ENCODE measurements around the gene PSD4.

The PSD4 gene

GRCh38 chr2:113203217-113203530 is 29.4 kb downstream of the PSD4 start:
- DNase-seq (ENCODE audit: low read depth in 1 of 2, low spot score in 1 of 2) = no peak

GRCh38 chr2:113203901-113204519 is 30.2 kb downstream of the PSD4 start:
- DNase-seq (ENCODE audit: low read depth in 1 of 2, low spot score in 1 of 2) = peak; percentile 53 to 55

- DNase-seq (ENCODE audit: low read depth in 1 of 2, low spot score in 1 of 2) = no peak
Observed at GRCh38 chr2:113206251-113206650, 32.5 kb downstream of the PSD4 start.

GRCh38 chr2:113207021-113207420 is 33.2 kb downstream of the PSD4 start:
- DNase-seq (ENCODE audit: low read depth in 1 of 2, low spot score in 1 of 2) = no peak

GRCh38 chr2:113208396-113208795 is 34.6 kb downstream of the PSD4 start:
- no peak for DNase-seq (ENCODE audit: low read depth in 1 of 2, low spot score in 1 of 2)

- DNase-seq (ENCODE audit: low read depth in 1 of 2, low spot score in 1 of 2) = no peak
Observed at GRCh38 chr2:113209011-113209645, 35.4 kb downstream of the PSD4 start.

- no peak for DNase-seq (ENCODE audit: low read depth in 1 of 2, low spot score in 1 of 2)
Observed at GRCh38 chr2:113209646-113210171, 35.9 kb downstream of the PSD4 start.

GRCh38 chr2:113211226-113212105 is 37.7 kb downstream of the PSD4 start:
- no peak for DNase-seq (ENCODE audit: low read depth in 1 of 2, low spot score in 1 of 2)

GRCh38 chr2:113212245-113213060 is 38.7 kb downstream of the PSD4 start:
- DNase-seq (ENCODE audit: low read depth in 1 of 2, low spot score in 1 of 2) = no peak

- no peak for DNase-seq (ENCODE audit: low read depth in 1 of 2, low spot score in 1 of 2)
Observed at GRCh38 chr2:113213061-113213930, 39.5 kb downstream of the PSD4 start.

GRCh38 chr2:113214141-113214540 is 40.4 kb downstream of the PSD4 start:
- DNase-seq (ENCODE audit: low read depth in 1 of 2, low spot score in 1 of 2) = no peak

GRCh38 chr2:113215056-113215455 is 41.3 kb downstream of the PSD4 start:
- no peak for DNase-seq (ENCODE audit: low read depth in 1 of 2, low spot score in 1 of 2)

- no peak for DNase-seq (ENCODE audit: low read depth in 1 of 2, low spot score in 1 of 2)
Observed at GRCh38 chr2:113216321-113216720, 42.5 kb downstream of the PSD4 start.

- no peak for DNase-seq (ENCODE audit: low read depth in 1 of 2, low spot score in 1 of 2)
Observed at GRCh38 chr2:113216891-113217454, 43.2 kb downstream of the PSD4 start.

GRCh38 chr2:113217455-113218282 is 43.9 kb downstream of the PSD4 start:
- no peak for DNase-seq (ENCODE audit: low read depth in 1 of 2, low spot score in 1 of 2)

- DNase-seq (ENCODE audit: low read depth in 1 of 2, low spot score in 1 of 2) = no peak
Observed at GRCh38 chr2:113218283-113219091, 44.7 kb downstream of the PSD4 start.

- no peak for DNase-seq (ENCODE audit: low read depth in 1 of 2, low spot score in 1 of 2)
Observed at GRCh38 chr2:113219092-113219441, 45.3 kb downstream of the PSD4 start.

- no peak for DNase-seq (ENCODE audit: low read depth in 1 of 2, low spot score in 1 of 2)
Observed at GRCh38 chr2:113219525-113219888, 45.7 kb downstream of the PSD4 start.

Data from stimulated activated CD4-positive, alpha-beta T cell treated with anti-CD3 and anti-CD28 coated beads, Interleukin-15, amount 100 ng/mL, for 1 hour (primary cell).